MCF 10A (cell line): ENCODE results near the gene METTL21C. TPM values are rescaled to one million over a fixed set of nuclear protein-coding genes. Genes with fewer than 3 reads are reported as not detected.

Experiments
- BruUV-seq: library from RNA; stranded (reverse); fragments of 400-500 nt; replicated peaks from 2 replicates; lab custom pipeline; 2021; lab: Mats Ljungman, UMichigan
- CTCF ChIA-PET: fragments of 300-600 bp; sonication (Branson Sonifier 250); formaldehyde crosslinking; extraction: SDS; loops from one replicate; lab custom pipeline; 2021; ENCODE audit warnings: antibody characterized with exemption, inconsistent platforms; lab: Yijun Ruan, JAX
- POLR2A ChIA-PET: fragments of 300-600, 350-650 bp; sonication (Branson Sonifier 250); formaldehyde crosslinking; extraction: SDS; loops from one replicate; lab custom pipeline; 2020; ENCODE audit warnings: antibody characterized with exemption, inconsistent platforms; lab: Yijun Ruan, JAX
- DNase-seq: peaks from one replicate; pipeline ENCODE4 v3.0.0-alpha.2; 2018; ENCODE audit not compliant: unreplicated experiment
- H3K27ac Mint-ChIP-seq: one replicate; pipeline ENCODE4 v1.8.0; 2022; ENCODE audit warnings: mild to moderate bottlenecking, low read depth, mixed read lengths; ENCODE audit not compliant: unreplicated experiment
- H3K27me3 Mint-ChIP-seq: one replicate; pipeline ENCODE4 v1.8.0; 2022; ENCODE audit warnings: mixed read lengths; ENCODE audit not compliant: insufficient read depth, unreplicated experiment
- H3K36me3 Mint-ChIP-seq: one replicate; pipeline ENCODE4 v1.8.0; 2022; ENCODE audit warnings: mild to moderate bottlenecking, moderate library complexity, mixed read lengths; ENCODE audit not compliant: insufficient read depth, unreplicated experiment
- H3K4me1 Mint-ChIP-seq: one replicate; pipeline ENCODE4 v1.8.0; 2022; ENCODE audit warnings: mixed read lengths; ENCODE audit not compliant: insufficient read depth, unreplicated experiment
- H3K4me3 Mint-ChIP-seq: one replicate; pipeline ENCODE4 v1.8.0; 2022; ENCODE audit warnings: mild to moderate bottlenecking, moderate library complexity, mixed read lengths; ENCODE audit not compliant: unreplicated experiment
- H3K9me3 Mint-ChIP-seq: one replicate; pipeline ENCODE4 v1.8.0; 2022; ENCODE audit warnings: mixed read lengths; ENCODE audit not compliant: unreplicated experiment
- intact Hi-C: fragments of 100-400 bp; cut with micrococcal nuclease; formaldehyde crosslinking; loops from 2 replicates; pipeline ENCODE4 v1.14.1; 2022
- total RNA-seq: library from RNA; stranded (reverse); gene quantifications from 2 replicates; pipeline ENCODE4 v1.2.3, GENCODE V29; 2022
- TF ChIP-seq, protein P1 (sequence below): fragments of 200-600 bp; IDR thresholded peaks from one replicate; pipeline ENCODE4 v1.8.0; 2022; ENCODE audit warnings: antibody characterized with exemption, mild to moderate bottlenecking; ENCODE audit not compliant: unreplicated experiment

The METTL21C gene
- total RNA-seq, 1 experiment from 2014 or later: not detected

DNA sequence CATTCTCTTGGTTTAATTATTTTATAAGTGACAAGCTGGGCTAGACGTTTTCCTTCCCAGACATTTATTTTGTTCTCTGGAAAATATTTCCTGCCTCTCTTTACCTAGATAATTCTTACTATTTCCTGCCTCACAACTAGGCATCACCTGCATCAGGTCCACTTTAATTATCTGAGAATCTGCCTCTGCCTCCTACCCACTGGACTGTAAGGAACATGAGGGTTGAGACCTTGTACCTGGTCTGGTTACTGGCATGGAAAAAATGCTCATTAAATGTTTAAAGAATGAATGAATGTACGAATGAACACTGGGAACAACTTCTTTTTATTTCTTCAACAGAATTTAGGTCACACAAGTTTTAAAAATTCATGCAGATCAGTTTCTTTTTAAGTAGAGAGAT lies 13.4 kb upstream of the METTL21C start:
- TF ChIP-seq, protein P1, sequence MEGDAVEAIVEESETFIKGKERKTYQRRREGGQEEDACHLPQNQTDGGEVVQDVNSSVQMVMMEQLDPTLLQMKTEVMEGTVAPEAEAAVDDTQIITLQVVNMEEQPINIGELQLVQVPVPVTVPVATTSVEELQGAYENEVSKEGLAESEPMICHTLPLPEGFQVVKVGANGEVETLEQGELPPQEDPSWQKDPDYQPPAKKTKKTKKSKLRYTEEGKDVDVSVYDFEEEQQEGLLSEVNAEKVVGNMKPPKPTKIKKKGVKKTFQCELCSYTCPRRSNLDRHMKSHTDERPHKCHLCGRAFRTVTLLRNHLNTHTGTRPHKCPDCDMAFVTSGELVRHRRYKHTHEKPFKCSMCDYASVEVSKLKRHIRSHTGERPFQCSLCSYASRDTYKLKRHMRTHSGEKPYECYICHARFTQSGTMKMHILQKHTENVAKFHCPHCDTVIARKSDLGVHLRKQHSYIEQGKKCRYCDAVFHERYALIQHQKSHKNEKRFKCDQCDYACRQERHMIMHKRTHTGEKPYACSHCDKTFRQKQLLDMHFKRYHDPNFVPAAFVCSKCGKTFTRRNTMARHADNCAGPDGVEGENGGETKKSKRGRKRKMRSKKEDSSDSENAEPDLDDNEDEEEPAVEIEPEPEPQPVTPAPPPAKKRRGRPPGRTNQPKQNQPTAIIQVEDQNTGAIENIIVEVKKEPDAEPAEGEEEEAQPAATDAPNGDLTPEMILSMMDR: no peak
- intact Hi-C loops: no loop called here
- Mint-ChIP-seq H3K27me3 (no peaks in the 10 kb centered on the region), H3K4me1 (peaks cover 40% of the 10 kb centered on the region), H3K9me3 (no peaks in the 10 kb centered on the region), H3K27ac (peak overlapping the region; percentile 70), H3K4me3 (no peak overlapping the region), H3K36me3 (no peaks in the 10 kb centered on the region)
- DNase-seq: no peak
- POLR2A ChIA-PET: interaction anchor here (0.6 to 2.2 kb wide), 12 partner anchors 9 to 116 kb away, joined by 3 to 14 read pairs (median 3); partner anchors contain the start of gene TPP2
- CTCF ChIA-PET: interaction anchor here (0.6 to 9.3 kb wide), 6 partner anchors 10 to 129 kb away, joined by 3 to 52 read pairs (median 4); no protein-coding TSS in a partner anchor
- BruUV-seq: no TSS peak

DNA sequence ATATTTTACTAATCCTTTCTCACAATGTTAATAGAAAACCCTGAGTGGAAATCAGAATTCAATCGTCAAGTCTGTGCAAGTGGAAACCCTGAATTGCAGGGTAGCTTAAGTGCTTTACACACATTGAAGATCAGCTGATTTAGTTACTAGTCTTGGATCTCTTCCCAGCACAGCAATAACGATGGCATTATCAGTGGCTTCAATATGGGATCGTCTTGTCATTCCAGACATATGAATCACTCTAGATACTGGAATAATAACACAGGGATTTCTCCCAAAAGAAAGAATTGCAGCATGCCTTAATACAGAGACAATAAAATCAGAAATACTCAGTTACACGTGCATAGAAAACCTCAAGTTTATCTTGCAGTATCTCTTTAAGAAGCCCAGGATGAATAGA lies 12.6 kb upstream of the METTL21C start:
- peak overlapping the region; percentile 15 for H3K4me3 Mint-ChIP-seq
- ChIA-PET CTCF (interaction anchor here (1.3 to 9.3 kb wide), 5 partner anchors 11 to 128 kb away, joined by 4 to 52 read pairs (median 6); no protein-coding TSS in a partner anchor), POLR2A (interaction anchor here (0.7 to 2.2 kb wide), 14 partner anchors 9 to 114 kb away, joined by 3 to 14 read pairs (median 4); partner anchors contain the start of genes TEX30 and TPP2)
- TF ChIP-seq, protein P1: no peak
- H3K36me3 Mint-ChIP-seq: no peaks in the 10 kb centered on the region
- H3K4me1 Mint-ChIP-seq: peaks cover 43% of the 10 kb centered on the region
- no peaks in the 10 kb centered on the region for H3K27me3 Mint-ChIP-seq
- peak overlapping the region; percentile 70 for H3K27ac Mint-ChIP-seq
- no TSS peak for BruUV-seq
- intact Hi-C loops: no loop called here
- DNase-seq: peak; percentile 80
- H3K9me3 Mint-ChIP-seq: no peaks in the 10 kb centered on the region

DNA sequence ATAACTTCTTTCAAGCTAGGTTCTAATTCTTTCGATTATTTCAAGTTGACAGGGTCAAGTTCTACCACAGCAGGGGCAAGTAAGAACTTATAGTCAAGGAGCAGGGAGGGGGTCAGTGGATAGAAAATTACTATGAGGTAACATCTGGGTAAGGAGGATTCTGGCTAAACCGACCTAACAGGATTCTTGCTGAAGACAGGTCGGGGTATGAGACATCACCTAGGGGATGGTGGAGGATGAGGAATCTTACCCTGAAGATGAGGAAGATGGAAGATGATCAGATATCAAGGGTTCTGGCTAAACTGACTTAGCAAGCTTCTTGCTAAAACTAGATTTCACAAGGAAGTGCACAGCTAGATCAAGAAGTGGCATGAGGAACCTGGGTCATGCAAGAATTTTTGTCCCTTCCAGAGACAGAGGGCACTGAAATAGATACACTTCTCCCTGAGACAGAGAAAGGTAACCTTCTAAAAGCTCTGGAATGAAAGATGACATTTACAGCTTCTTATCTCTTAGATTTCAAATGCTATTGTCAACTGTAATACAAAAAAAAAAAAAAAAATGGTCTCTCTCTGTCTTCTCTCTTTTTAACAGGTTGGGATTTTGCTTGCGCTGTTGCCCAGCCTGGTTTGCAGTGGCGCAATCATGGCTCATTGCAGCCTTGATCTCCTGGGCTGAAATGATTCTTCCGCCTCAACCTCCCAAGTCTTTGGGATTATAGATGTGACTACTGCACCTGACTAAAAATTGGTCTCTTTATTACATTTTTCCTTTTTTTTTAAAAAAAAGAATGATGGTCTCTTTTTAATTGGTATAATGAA lies 9.6 kb upstream of the METTL21C start:
- H3K27me3 Mint-ChIP-seq: no peaks in the 10 kb centered on the region
- TF ChIP-seq, protein P1: no peak
- no peak overlapping the region for H3K27ac Mint-ChIP-seq
- intact Hi-C loops: no loop called here
- H3K4me1 Mint-ChIP-seq: peaks cover 43% of the 10 kb centered on the region
- no peaks in the 10 kb centered on the region for H3K36me3 Mint-ChIP-seq
- BruUV-seq: no TSS peak
- no peak overlapping the region for H3K4me3 Mint-ChIP-seq
- POLR2A ChIA-PET: no interaction called here
- CTCF ChIA-PET: interaction anchor here (0.9 to 9.3 kb wide), 2 partner anchors 11 to 20 kb away, joined by 3 to 52 read pairs; no protein-coding TSS in a partner anchor
- DNase-seq: no peak
- no peaks in the 10 kb centered on the region for H3K9me3 Mint-ChIP-seq

DNA sequence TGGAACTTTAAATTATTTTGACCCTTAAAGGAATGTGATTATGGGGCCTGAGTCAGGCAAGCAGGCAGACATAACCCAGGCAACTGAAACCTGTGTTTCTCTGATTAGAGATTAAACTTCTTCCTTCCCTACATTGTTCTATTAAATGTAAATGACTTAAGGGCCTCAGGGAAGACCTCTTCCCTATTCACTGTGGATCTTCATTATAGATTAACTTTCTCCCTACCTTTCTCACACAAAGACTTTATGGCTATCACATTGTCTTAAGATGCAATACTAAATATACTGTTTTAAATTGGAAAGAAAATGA lies 8.8 kb upstream of the METTL21C start:
- H3K27ac Mint-ChIP-seq: no peak overlapping the region
- H3K9me3 Mint-ChIP-seq: no peaks in the 10 kb centered on the region
- no TSS peak for BruUV-seq
- intact Hi-C loops: no loop called here
- H3K36me3 Mint-ChIP-seq: no peaks in the 10 kb centered on the region
- H3K4me3 Mint-ChIP-seq: no peak overlapping the region
- TF ChIP-seq, protein P1: no peak
- ChIA-PET CTCF (interaction anchor here (0.9 to 9.3 kb wide), 3 partner anchors 10 to 124 kb away, joined by 3 to 52 read pairs (median 3); no protein-coding TSS in a partner anchor), POLR2A (interaction anchor here (1.6 kb wide), 1 partner anchor 108 kb away, joined by 3 read pairs; no protein-coding TSS in a partner anchor)
- no peak for DNase-seq
- H3K27me3 Mint-ChIP-seq: no peaks in the 10 kb centered on the region
- peaks cover 43% of the 10 kb centered on the region for H3K4me1 Mint-ChIP-seq
